ENCODE results near the gene CD164.

GRCh38 chr6:109330263-109330662 lies 52.0 kb downstream of the CD164 start:
- TF ChIP-seq, protein P1, sequence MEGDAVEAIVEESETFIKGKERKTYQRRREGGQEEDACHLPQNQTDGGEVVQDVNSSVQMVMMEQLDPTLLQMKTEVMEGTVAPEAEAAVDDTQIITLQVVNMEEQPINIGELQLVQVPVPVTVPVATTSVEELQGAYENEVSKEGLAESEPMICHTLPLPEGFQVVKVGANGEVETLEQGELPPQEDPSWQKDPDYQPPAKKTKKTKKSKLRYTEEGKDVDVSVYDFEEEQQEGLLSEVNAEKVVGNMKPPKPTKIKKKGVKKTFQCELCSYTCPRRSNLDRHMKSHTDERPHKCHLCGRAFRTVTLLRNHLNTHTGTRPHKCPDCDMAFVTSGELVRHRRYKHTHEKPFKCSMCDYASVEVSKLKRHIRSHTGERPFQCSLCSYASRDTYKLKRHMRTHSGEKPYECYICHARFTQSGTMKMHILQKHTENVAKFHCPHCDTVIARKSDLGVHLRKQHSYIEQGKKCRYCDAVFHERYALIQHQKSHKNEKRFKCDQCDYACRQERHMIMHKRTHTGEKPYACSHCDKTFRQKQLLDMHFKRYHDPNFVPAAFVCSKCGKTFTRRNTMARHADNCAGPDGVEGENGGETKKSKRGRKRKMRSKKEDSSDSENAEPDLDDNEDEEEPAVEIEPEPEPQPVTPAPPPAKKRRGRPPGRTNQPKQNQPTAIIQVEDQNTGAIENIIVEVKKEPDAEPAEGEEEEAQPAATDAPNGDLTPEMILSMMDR (IDR thresholded peaks at IDR 0.05) = no peak
- TF ChIP-seq POLR2A (IDR thresholded peaks at IDR 0.05) = no peak

Data from vagina (tissue), 2 donors.